ENCODE data around the gene MRPL54.
A peak's percentile ranks its signal among the peaks of the same experiment; 100 is the strongest.

MRPL54 gene

DNA sequence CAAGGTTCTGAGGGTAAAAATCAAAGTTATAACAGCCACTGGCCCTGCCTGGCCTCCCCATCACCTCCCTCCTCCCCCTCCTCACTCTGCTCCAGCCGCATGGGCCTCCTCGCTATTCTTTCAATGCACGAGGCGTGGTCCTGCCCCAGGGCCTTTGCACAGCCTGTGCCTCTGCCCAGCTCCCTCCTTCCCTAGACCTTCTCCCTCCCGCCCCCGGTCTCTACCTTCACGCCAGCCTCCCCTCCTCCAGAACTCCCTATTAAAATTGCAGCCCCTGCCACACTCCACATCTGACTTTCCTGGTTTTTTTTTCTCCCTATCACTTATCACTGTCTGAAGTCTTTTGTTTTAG, 6.2 kb downstream of the MRPL54 start:
- no peak for DNase-seq (ENCODE audit: low read depth in 1 of 2, low spot score in 1 of 2)

- no peak for DNase-seq (ENCODE audit: low read depth in 1 of 2, low spot score in 1 of 2)
Observed at GRCh38 chr19:3769494-3769893, 7.0 kb downstream of the MRPL54 start.

- no peak for DNase-seq (ENCODE audit: low read depth in 1 of 2, low spot score in 1 of 2)
Observed at GRCh38 chr19:3770136-3770999, 7.9 kb downstream of the MRPL54 start.

GRCh38 chr19:3771000-3771905, 8.8 kb downstream of the MRPL54 start:
- DNase-seq (ENCODE audit: low read depth in 1 of 2, low spot score in 1 of 2) = no peak

GRCh38 chr19:3771906-3772455, 9.5 kb downstream of the MRPL54 start, which contains the start of gene RAX2:
RAX2 (minus strand) TSS chr19:3772228; CDS start chr19:3771742, 486 bp downstream.
- DNase-seq (ENCODE audit: low read depth in 1 of 2, low spot score in 1 of 2) = no peak

DNA sequence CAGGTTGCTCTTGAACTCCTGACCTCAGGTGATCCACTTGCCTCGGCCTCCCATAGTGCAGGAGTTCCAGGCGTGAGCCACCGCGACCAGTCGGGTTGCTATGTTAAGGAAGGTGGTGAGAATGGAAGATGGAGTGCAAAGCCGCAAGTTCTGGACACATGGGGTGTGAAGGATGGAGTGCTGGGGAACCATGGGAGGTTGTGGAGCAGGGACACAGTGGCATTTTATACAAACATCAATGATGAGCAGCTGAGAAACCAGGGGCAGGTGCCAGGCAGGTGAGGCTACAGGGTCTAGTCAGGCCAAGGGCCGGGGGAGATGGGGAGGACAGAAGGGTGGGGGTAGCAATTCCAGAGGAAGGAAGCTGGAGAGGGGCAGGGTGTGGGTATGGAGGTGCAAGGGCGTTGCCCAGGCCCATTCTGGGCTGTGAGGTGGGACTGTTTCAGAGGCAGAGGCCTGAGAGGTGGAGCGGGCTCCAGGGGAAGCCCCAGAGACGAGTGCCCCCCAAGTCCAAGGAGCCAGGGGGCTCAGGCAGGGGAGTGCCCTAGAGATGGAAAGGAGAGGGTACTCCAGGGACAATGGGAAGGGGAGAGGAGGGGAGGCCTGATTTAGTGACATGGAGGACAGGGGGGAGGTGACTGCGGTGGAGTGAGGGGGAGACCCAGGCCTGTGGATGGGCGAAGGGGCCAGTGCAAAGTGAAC, 11.5 kb downstream of the MRPL54 start:
- no peak for DNase-seq (ENCODE audit: low read depth in 1 of 2, low spot score in 1 of 2)

DNA sequence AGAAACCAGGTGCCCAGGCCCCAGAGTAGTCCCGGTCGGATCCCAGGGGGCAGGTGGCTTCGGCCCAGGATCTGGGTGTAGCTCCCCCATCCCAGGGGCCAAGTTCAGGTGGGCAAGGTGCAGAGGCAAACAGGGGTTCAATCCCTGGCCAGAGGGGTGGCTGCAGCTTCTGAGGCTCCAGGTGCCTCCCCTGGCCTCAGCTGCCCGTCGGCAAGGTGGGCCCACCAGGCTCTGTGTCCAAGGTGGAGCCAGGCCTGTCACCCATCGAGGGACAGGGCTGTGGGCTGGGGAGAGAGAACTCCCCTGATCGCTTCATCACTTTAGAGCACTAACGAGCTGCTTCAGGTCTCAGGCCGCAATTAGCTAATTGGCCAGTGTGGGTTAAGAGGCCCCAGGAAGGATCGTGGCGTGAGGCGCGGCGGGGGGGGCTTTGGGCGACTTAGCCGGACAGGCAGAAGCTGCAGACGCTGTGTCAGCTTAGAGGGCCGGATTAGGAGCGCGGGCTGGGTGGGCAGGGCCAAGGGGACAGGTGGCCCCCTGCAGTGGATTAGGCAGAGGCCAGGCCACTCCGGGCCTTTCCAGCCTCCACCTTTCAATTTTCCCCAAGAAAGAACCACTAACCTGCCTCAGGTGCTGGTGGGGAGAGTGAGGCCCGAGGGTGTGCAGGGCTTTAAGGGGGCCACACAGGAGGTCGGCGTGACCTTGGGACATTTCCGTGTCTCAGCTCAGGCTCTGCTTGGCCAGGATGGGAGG, 12.3 kb downstream of the MRPL54 start:
- DNase-seq (ENCODE audit: low read depth in 1 of 2, low spot score in 1 of 2) = no peak

- no peak for DNase-seq (ENCODE audit: low read depth in 1 of 2, low spot score in 1 of 2)
Observed at GRCh38 chr19:3775374-3775711, 12.9 kb downstream of the MRPL54 start.

DNA sequence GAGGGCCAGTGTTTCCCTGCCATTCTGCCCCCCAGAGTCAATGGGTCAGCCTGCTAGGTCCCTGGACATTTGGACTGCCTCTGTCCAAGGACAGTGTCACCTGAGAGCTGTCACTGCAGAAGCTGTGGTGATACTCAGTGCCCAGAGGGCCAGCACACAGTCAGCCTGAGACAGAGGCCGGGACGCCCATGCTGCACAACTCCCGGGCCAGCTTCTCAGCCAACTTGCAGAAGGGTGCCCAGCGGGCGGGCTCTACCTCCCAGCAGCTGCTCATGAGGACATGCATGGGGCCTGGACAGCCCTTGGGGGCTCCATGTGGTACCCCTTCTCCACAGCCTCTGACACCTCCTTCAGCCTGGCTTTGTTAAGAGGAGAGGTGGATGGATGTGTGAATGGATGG, 13.3 kb downstream of the MRPL54 start:
- no peak for DNase-seq (ENCODE audit: low read depth in 1 of 2, low spot score in 1 of 2)

GRCh38 chr19:3776479-3777040, 14.1 kb downstream of the MRPL54 start:
- no peak for DNase-seq (ENCODE audit: low read depth in 1 of 2, low spot score in 1 of 2)

DNA sequence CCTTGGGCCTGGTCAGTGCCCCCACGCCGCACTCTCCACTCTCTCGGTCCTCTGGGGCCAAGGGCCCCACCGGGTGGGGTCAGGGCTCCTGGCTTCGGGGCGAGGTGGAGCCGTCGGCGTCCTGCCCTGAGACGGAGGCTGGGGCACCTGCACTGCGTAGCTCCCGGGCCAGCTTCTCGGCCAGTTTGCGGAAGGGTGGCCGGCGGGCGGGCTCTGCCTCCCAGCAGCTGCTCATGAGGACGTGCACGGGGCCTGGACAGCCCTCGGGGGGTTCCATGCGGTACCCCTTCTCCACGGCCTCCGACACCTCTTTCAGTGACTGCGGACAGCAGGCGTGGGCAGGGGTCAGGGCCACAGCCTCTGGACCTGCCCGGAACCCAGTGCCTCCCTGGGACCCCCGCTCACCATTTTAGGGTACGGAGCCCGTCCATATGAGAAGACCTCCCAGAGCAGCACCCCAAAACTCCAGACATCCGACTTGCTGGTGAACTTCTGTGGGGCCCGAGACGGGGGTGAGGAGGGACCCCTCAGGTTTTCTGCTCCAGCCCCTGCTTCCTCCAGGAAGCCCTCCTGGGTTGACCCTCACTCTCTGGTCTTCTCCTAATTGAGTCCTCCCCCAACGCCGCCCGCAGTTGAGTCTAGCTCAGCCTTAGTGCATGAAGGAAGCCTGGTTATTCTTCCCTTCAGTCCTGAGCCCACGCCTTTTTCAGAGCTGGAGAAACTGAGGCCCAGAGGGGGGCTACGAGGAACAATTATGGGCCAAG, 15.8 kb downstream of the MRPL54 start:
- no peak for DNase-seq (ENCODE audit: low read depth in 1 of 2, low spot score in 1 of 2)

- no peak for DNase-seq (ENCODE audit: low read depth in 1 of 2, low spot score in 1 of 2)
Observed at GRCh38 chr19:3778899-3779723, 16.6 kb downstream of the MRPL54 start.

DNA sequence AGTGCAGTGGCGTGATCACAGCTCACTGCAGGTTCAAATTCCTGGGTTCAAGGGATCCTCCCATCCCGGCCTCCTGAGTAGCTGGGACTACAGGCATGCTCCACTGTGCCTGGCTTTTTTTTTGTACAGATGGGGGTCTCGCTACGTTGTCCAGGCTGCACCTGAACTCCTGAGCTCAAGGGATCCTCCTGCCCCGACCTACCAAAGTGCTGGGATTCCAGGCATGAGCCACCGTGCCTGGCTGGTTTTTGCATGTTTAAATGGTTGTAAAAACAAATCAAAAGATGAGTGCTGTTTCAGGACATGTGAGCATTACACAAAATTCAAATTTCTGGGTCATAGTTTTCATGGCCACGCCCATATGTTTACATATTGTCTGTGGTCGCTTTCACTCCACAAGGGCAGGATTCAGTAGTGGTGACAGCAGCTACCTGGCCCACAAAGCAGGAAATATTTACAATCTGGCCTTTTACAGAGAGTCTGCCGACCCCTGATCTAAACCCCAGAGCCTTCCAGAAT, 18.4 kb downstream of the MRPL54 start:
- DNase-seq (ENCODE audit: low read depth in 1 of 2, low spot score in 1 of 2) = no peak

DNA sequence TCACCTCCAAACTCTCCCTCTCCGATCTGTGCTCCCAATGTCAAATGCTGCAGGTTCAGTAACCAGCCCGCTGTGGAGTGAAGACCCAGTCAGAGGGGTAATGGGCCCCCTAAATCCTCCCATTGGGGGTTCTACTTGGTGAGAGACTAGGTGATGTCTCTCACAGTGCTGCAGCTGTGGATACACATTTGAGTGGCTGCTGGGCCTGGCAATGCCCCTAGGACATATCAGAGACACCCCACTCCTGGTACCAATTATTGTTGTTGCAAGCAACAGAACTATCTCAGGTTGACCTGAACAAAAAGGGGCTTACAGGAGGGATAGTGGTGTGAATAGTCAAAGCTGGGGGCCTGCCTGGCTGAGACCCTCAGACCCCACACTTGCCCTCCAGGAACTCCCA, 19.1 kb downstream of the MRPL54 start:
- no peak for DNase-seq (ENCODE audit: low read depth in 1 of 2, low spot score in 1 of 2)

DNA sequence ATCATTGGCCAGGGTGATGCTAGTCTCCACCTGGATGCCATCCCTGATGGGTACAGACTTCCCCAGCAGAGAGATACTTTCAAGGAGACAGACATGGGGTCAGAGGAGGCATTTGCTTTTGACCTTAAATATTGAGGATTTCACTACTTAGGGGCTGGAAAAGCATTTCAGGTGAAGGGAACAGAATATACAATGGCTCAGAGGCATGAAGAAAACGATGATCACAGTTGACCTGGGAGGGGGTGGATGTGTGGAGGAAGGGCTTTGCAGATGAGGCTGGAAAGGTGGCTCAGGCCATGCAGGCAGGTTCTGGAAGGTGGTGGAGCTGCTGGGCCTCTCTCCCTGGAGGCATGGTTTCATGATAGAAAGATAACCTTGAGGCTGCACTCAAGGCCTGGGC, 19.8 kb downstream of the MRPL54 start:
- no peak for DNase-seq (ENCODE audit: low read depth in 1 of 2, low spot score in 1 of 2)

GRCh38 chr19:3782903-3783302, 20.4 kb downstream of the MRPL54 start:
- no peak for DNase-seq (ENCODE audit: low read depth in 1 of 2, low spot score in 1 of 2)

- peak in 1 of 2 donors; percentile 16 for DNase-seq (ENCODE audit: low read depth in 1 of 2, low spot score in 1 of 2)
Observed at GRCh38 chr19:3783660-3784584, 21.4 kb downstream of the MRPL54 start.

Data from activated CD4-positive, alpha-beta T cell treated with anti-CD3 and anti-CD28 coated beads, Interleukin-2, amount 50 U/mL, for 24 hours (primary cell).